NCI-H526 (cell line): ENCODE results near the gene RELA.
"Not testable (repeated sequence)": the region's sequence is repeated elsewhere in the genome, so short reads cannot be mapped to it uniquely, and the experiment has no call there.

ENCODE experiments used
- DNase-seq, 2 experiments: peaks; one replicate each; lab custom pipeline; 2025; lab: John Stamatoyannopoulos, UW

The RELA gene

GRCh38 chr11:65672180-65672860 is 9.6 kb upstream of the RELA start:
- no peak for DNase-seq

DNA sequence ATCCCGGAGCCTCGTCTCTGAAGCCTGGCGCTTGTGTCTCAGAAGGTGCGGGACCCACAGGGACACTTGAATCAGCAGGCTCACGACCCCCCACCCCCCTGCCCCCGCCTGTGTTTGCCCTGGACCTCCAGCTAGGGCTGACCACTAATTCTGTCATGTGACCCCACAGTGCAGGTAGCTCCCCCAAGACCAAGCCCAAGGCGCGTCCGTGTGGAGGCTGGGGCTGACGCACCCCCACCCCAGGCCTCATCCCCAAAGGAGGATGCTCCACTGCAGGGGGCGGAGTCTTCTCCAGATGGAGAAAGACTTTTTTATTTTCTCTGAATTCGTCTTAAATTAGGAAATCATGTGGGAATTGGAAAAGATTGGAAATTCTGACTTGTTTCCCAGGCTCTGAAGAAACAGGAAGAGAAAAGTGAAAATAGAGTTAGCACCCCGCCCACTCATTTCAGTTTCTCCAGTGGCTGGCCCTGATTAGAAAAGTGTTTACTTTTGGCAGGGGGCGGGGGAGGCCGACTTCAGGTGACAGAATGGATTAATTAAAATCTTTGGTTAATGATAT is 1.0 kb upstream of the RELA start:
- peak in 1 of 2 experiments; percentile 69 for DNase-seq

GRCh38 chr11:65662247-65662798 is 393 bp downstream of the RELA start:
- no peak for DNase-seq

DNA sequence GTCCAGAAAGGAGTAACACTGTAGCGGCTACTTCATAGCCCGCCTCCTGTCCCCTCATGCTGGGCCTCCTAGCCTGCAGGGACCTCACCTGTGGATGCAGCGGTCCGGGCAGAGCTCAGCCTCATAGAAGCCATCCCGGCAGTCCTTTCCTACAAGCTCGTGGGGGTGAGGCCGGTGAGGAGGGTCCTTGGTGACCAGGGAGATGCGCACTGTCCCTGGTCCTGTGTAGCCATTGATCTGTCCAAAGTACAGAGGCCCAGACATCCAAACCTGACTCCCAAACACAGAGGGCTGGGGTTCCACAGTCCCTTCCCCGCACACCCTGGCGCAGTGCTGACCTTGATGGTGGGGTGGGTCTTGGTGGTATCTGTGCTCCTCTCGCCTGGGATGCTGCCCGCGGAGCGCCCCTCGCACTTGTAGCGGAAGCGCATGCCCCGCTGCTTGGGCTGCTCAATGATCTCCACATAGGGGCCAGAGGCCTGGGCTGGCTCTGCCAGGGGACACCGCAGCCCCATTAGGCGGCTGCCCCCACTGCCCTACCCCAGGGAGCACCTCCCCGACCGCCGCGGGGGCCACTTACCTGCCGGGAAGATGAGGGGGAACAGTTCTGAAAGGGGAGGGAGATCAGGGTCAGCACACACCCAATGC is 993 bp downstream of the RELA start:
- DNase-seq: no peak

- DNase-seq: not testable (repeated sequence)
Observed at GRCh38 chr11:65660908-65661307, 1.8 kb downstream of the RELA start.

GRCh38 chr11:65660038-65660437 is 2.7 kb downstream of the RELA start:
- DNase-seq: no peak

DNA sequence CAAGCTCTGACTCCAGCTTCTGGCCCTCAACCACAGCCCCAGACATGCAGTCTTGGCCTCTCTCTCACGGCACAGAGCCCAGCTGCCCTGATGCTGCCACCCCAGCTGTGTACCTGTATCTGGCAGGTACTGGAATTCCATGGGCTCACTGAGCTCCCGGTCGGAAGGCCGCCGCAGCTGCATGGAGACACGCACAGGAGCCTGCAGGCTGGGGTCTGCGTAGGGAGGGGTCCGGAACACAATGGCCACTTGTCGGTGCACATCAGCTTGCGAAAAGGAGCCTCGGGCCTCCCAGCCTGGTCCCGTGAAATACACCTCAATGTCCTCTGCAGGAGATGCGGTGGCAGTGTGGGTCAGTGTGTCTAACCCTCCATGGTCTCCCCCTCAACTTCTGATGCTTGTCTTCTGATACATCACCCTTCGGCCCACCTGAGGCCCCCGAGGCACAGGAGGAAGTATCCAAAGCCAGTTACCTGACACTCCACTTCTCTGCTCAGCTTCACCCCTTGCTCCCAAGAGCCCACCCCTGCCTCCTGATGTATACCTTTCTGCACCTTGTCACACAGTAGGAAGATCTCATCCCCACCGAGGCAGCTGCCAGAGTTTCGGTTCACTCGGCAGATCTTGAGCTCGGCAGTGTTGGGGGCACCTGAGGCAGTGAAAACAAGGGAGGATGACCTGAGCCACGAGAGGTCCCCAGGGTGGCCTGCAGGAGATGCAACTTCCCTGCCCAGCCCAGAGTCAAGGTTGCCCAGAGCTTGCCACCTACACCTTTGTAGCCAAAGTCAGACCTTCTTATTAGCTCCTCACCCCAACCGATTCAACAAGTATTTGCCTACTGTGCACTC is 4.3 kb downstream of the RELA start:
- DNase-seq: no peak

DNA sequence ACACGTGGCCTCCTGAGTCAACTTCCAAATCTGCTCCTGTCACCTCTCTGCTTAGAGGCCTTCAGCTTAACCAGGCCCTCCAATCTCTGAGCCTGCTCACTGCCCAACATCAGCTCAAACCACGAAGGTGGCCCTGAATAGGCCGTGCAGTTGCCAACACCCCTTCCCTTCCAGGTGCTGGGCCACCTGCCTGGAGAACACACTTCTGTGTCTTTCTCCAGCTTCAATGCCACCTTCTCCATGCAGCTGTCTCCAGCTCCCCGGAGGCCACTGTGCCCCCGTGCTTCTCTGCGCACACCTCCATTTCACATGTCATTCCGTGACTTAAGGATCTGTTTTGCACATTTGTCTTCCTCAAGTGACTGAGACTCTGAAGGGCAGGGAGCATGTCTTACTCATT is 5.3 kb downstream of the RELA start:
- DNase-seq: no peak

- DNase-seq: no peak
Observed at GRCh38 chr11:65655570-65656332, 7.0 kb downstream of the RELA start.

GRCh38 chr11:65654375-65655349 is 8.1 kb downstream of the RELA start:
- no peak for DNase-seq

DNA sequence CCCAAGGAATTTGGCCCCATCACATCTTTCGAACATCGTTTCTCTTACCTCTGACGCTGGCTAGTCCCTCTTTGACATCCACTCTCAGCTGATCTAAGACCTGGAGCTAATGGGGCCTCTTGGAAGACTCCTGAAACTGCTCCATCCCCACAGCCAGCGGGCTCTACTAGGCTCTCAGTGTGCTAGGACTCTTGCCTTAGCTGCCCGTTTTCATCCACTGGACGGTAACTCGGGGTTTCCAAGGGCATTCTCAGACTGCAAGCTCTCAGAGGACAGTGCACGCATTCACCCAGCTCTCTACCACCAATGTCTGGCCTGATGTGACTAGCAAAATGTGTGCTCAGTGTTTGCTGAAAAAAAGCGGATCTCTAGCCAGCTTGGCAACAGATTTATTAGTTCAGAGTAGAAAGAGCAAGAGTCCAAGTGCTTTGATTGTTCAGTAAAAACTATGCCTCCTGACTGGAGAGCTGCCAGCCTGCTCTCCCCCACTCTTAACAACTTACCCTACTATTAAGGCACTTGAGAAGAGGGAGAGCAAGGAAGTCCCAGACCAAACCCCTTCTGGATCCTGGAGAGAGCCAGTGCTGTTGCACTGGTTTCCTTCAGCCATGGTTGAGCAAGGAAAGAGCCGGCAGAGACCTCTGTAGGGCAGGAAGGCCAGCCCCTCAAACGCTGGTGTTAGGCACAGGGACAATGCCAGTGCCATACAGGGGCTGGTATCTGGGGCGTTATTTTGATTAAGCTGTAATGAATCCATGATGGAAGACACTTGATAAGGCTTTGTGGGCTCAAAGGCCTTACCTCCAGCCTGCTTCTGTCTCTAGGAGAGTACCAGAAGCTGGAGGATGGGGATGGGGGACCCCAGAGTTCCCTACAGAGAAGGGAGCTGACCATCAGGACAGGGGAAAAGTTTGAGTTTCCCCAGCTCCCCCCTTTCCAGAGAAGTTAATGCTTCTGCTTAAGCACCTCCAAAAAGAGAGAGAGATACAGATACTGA is 9.2 kb downstream of the RELA start:
- no peak for DNase-seq

DNA sequence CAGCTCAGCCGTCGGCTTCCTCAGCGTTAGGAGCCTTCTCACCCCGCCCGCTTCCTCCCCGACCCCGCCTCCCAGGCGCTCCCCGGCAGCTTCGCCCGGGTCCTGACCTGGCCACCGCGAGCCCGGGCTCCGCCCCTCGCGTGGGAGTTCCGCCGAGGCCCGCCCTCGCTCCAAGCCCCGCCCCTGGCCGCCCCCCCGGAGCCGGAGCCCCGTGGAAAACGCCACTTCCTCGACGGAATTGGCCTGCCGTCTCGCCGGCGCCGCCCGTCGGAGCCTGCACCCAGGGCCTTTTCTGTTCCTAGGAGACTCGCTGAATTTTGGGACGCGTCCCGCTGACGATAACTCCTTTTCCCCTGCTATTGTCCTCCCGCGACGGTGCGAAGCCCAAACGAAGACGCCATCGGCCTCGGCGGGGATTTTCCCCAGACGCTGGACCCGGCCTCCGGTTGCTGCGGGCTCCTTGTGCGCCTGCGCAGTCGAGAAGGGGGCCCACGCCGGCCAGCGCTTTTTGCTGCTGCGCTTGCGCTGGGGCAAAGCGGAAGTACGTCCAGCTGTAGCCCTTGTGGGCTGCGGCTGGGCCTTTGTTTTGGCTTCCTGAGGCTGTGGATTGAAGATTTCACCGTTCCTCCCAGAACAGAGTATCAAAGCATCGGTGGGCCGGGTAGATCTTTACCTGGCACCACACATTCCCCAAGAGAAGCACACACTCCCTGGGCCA is 10.0 kb downstream of the RELA start:
- DNase-seq: peak; percentile 76 to 96

DNA sequence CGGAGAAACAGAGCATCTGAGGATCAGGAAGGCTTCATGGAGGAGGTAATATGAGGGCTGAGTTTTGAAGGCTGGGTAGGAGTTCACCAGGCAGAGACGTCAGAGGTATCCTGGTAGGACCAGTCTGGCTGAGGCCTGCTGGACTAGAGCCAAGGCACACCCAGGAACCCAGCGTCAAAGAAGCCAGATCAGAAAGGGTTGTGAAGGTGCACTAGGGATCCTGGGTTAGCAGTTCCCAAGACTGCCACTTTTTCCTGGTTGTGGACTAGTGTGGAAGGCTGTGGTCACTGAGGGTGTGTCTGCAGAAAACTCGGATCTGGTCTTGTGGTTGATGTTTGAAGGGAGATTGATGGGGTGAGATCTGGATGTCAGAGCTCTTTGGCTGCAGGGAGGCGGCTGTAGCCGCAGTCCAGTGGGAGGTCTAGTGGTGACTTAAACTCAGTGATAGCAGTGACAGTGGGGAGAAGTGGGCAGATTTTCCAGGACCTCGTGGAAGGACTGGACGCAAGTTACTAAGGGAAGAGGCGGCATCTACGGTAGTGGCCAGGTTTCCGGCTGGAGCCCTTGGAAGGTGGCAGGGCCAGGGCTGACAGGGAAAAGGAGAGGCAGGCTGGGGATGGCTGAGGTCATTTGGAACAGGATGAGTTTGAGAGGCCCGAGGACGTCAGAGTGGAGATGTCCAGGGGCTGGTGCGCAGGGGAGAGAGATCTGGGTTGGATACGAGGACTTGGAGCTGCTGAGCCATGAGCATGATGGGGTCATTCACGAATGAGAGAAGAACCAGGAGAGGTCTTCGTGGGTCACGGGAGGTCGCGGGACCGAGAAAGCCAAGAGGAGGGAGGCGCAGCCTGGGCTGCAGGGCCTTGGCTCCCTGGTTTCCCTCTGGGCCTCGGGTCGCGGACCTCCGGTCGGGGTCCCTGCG is 10.9 kb downstream of the RELA start:
- DNase-seq: no peak

GRCh38 chr11:65651339-65651588 is 11.5 kb downstream of the RELA start:
- DNase-seq: no peak

- no peak for DNase-seq
Observed at GRCh38 chr11:65650547-65651338, 12.0 kb downstream of the RELA start.

GRCh38 chr11:65649656-65650546 is 12.8 kb downstream of the RELA start:
- DNase-seq: no peak
